Myocyte (in vitro differentiated cells): ENCODE measurements around the gene INPP1. TPM values are rescaled to one million over a fixed set of nuclear protein-coding genes. Genes with fewer than 3 reads are reported as not detected.
"Not testable (repeated sequence)": the region's sequence is repeated elsewhere in the genome, so short reads cannot be mapped to it uniquely, and the experiment has no call there.

ENCODE experiments used
- DNase-seq: peaks from one replicate; pipeline ENCODE4 v3.0.0-alpha.2; 2012; ENCODE audit warnings: low read depth
- polyA plus RNA-seq: library from polyadenylated mRNA; unstranded; fragments of >200 nt; gene quantifications from one replicate; pipeline ENCODE4 v1.2.1, GENCODE V29; 2012; ENCODE audit warnings: missing spikeins
- total RNA-seq: library from RNA; depleted of rRNA; stranded (reverse); fragments of >200 nt; gene quantifications from 2 replicates; pipeline ENCODE4 v1.2.3, GENCODE V29; 2014

The INPP1 gene, protein sequence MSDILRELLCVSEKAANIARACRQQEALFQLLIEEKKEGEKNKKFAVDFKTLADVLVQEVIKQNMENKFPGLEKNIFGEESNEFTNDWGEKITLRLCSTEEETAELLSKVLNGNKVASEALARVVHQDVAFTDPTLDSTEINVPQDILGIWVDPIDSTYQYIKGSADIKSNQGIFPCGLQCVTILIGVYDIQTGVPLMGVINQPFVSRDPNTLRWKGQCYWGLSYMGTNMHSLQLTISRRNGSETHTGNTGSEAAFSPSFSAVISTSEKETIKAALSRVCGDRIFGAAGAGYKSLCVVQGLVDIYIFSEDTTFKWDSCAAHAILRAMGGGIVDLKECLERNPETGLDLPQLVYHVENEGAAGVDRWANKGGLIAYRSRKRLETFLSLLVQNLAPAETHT
- total RNA-seq: 18.7 and 19.6 TPM in 2 replicates
- polyA plus RNA-seq: 22.5 TPM

DNA sequence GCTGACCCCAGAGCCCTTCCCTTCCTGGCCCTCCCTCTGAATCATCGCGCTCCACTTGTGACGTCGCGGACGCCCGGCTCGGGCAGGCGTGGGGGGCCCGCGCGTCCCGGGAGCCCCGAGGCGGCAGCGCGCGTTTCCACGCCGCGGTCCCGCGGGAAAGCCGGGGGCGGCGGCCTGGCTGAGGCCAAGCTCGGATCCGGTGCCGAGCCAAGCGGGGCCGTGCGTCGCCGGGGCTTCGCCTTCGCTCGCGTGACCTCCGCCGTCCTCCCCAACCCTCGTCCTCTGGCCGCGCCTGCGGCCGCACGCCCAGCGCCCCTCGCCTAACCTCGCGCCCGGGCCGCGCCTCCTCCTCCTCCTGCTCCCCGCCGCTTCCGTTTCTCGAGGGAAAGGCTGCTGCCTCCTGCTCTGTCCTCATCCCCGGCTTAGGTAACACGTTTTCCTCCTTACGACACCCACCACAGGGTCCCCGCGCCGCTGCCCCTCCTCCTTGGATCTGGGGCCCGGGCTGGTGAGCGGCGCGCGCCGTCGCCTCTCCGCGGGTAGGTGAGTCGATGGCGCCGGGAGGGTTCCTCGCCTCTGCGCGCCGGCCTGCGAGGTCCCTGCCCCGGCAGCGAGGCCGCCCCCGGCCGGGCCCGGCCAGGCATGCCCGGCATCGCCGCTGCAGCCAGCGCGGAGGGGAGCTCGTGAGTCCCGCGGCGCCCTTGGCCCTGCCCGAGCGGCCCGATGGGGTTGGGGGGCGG, at the start of gene INPP1:
TSS of gene INPP1 (plus strand) at position 54 of the 740 bp plus-strand sequence. CDS start 16,514 bp downstream, outside the sequence.
- DNase-seq: peak; percentile 62

DNA sequence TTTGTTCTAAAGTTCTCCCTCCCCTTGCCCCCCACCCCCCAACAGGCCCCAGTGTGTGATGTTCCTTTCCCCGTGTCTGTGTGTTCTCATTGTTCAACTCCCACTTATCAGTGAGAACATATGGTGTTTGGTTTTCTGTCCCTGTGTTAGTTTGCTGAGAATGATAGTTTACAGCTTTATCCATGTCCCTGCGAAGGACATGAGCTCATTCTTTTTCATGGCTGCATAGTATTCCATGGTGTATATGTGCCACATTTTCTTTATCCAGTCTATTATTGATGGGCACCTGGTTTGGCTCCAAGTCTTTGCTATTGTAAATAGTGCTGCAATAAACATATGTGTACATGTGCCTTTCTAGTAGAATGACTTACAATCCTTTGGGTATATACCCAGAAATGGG, 45.5 kb upstream of the INPP1 start:
- not testable (repeated sequence) for DNase-seq

DNA sequence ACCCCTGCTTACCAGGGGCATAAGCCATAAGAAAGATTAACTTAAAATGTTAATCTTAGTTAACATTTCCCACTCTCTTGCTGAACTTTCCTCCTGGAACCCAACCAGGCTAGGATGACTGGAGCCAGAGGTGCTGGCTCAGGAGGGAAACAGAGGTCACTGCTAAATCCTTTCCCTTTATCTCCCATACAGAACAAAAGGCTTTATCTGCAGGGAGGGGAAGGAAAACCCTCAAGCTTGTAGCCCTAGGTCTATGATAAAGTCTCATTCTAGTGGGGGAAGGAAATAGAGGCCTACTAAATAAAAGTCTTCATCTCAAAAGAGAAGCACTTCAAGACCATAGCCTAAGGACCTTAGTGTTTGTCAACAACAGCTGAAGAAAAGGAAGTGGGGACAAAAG, 42.4 kb upstream of the INPP1 start:
- DNase-seq: no peak

DNA sequence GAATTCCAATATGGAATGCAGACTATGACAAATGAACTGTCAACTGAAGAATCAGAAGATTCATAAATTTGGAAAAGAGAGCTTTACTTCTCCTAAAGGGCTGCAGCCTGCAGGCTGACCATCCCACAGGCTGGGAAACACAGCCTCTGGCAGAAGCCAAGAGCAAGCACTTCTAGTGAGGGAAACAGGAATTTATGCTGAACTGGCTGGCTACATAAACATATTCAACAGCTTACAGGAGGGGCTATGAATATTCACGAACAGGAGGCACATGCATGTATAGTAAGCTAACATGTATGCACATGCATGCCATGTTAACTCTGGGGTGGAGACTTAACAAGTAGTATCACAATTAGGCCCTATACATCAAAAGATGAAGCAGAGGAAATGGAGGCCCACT, 41.3 kb upstream of the INPP1 start:
- DNase-seq: no peak

DNA sequence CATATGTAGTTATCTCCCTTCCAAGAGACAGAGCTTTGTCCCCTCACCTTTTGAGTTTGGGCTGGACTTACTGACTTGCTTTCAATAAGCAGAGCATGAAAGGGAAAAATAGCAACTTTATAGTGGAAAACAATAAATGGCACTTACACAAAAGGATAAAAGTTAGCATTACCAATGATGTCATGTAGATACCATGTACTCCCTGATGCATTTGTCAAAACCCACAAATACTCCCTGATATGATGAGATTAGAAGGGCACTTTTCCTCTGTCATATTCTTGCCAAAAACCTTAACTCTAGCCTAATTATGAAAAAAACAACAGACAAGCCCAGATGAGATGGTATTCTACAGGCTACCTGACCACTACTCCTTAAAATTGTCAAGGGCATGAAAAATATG, 39.7 kb upstream of the INPP1 start:
- DNase-seq: no peak

DNA sequence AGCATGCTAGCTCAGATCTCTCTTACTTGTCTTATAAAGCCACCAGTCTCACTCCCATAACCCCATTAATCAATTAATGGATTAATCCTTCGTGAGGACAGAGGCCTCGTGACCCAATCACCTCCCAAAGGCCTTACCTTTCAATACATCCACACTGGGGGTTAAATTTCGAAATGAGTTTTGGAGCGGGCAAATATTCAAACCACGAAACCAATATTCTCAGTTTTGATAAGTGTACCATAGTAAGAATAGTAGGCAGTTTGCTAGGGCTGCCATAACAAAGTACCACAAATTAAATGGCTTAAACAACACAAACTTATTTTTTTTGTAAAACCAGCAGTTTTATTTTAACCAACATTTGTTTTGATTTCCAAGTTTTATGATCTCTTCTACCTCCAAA, 39.0 kb upstream of the INPP1 start:
- DNase-seq: no peak

DNA sequence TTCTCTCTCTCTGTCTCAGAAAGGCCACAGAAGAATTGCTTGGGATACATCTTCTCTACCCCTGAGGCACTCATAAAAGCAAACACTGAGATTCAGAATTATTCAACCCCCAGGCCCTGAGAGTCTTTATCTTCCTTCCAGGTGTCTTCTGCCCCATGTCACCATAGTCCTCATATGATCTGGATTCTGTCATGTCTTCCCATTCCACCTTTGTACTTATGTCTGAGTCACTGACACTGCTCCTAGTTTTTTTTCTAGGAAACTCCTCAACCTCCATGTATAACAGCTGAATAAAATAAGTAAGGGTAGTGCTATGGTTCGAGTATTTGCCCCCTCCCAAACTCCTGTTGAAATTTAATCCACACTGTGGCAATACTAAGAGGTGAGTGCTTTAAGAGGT, 35.4 kb upstream of the INPP1 start:
- no peak for DNase-seq

DNA sequence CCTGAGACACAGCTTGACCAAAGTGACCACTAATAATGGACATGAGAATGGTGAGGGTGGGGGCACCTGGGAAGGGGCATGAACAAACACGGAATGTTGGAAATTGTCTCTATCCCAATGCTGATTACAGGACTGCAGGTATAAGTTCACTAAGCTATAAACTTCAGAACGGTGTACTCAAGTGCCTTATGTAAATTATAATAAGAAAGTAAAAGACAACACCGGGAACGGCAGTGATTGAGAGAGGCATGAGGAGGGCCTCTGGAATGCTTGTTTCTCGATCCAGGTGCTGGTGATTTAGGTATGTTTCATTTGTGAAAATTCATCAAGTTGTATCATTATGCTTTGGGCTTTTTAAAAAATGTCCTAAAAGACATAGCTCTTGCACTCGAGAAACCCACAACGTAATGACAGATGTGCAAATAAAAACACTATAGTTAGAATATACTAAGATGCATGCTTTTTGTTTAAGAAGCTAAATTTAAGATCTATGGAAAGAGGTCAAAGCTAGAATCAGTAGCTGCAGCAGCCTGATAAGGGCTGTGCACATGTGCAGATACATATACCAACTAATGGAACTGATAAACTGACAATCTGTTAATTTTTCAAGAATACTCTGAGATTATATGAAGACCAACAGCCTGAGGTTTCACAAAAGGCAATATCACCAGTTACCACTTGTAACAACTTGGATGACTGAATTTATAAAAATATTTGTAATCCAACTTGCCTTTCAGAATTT, 31.3 kb upstream of the INPP1 start:
- no peak for DNase-seq

DNA sequence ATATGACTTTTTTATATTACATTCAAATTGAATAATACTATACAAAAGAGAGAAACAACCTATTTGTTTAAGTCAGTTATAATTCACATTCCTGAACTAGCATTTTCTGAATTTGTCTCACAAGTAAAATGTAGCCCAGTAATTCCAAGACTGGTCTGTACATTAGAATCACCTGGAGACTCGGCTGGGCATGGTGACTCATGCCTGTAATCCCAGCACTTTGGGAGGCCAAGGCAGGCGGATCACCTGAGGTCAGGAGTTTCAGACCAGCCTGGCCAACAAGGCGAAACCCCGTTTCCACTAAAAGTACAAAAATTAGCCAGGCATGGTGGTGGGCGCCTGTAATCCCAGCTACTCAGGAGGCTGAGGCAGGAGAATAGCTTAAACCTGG, 30.8 kb upstream of the INPP1 start:
- DNase-seq: not testable (repeated sequence)

DNA sequence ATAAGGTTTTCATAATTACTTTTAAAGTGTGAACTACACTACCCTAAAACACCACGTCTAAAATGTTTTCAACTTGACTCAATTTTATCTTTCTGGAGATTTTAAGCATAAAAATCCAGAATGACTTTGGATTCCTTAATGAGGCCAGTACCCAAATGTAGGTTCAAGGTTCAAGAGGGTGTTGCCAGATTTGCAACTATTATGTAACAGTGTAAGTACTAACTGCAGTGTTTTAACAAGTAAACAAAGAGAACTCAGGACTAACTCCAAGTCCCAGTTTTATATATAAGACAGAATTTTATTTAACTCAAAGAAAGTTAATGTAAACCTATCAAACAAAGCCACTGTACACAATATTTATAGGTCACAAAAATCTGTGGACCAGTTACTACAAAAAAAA, 29.5 kb upstream of the INPP1 start:
- DNase-seq: no peak

DNA sequence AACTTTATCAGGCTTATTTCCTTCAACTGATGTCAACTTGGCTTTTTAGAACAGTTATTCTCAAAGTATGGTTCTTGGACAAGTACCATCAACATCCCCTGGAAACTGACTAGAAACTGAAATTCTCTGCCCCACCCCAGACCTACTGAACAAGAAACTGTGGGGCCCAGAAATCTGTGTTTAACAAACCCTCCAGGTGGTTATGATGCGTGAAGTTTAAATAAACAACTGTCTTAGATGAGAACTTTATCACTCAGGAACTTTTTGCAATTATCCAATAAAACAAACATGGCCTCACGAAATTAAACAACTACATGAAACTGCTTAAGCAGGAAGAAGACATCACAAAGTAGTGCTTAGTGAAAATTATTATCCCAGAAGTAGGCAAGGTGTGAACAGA, 28.1 kb upstream of the INPP1 start:
- no peak for DNase-seq

DNA sequence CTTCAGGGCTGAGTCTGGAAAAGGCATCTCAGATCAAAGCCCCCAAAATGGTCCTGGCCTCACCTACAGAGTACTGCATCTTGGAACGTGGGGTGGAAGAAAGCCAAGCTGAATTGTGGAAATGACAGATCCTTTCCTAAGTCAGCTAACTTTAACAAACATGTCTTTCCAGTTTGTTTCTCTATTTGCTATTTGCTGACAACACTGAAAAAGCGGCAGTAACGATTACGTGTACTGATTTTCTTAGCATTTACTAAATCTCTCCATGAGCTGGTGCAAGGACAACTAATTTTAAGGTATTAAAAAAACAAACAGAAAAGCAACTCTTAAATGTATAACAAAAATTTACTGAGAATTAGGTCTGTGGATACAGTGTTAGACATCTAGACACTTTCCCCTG, 24.9 kb upstream of the INPP1 start:
- no peak for DNase-seq

DNA sequence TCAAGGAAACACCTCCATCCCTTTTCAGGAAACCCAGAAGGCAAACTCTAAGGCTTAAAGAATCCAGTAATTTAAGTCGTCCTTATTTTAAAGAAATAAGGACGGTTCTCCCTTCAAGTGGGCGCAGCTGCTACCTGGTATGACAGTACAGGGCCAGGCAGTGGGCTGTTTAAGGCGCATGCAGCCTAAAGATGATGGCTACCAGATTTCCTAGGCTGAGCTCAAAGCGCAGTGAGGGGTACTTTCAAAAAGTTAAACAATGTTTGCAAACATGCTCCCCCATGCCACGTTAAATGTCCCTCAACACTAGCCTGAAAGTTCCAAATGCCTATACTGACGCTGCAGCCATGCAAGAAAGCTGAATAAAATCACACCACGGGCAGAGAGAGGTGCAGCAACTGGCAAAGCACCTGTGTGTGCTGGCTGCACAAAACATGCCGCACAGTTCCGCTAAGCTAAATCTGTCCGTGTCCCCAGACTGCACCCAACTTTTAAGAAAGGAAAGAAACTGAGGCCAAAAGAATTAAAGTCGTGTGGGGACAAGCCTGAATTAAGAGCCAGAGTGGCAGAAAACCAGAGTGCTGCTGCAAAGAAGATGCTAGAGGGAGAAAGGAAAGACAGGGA, 24.3 kb upstream of the INPP1 start:
- no peak for DNase-seq

DNA sequence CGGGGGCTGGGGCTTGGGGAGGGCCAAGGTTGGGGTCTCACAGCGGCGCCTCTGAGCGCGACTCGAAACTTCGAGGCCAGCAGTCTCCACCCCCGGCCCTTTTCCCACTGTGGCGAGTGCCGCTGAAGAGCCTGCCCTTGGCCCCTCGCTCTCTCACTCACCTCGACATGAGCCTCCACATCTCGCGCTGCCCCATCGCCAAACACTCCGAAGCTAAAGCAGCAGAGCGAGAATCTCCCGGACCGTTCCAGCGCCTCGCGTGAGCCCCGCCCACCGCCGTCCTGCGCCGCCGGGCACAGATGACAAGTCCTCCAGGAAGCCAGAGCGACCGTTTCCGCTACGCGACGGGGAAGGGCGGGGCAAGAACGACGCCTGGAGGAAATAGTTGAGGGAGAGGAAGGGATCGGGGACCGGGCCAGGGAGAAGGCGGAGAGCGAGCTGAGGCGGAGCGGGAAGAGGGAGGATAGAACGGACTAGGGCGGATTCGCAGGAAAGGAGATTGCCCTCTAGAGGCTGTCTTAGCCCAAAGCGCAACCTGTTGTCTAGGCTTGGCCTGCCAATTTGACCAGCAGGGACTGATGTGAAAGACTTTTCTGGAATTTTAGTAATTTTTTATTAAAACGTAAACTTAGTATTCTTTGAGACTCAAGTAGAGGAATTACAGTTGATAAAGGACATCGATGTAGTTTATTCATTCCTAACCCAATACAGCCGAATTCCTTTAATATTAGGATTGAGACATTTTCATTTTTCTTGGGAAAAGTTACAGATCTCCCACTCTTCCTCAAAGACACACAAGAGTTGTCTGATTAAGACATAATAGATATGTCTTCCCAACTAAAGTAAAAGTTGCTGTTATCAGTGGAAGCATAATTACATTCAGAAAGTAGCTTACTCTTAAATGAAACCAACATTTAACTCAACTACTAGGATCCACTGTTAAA, 23.6 kb upstream of the INPP1 start, which contains the start of gene HIBCH:
TSS of gene HIBCH (minus strand) at position 272 of the 944 bp plus-strand sequence. CDS start at position 196, 76 bp downstream.
- peak; percentile 100 for DNase-seq

DNA sequence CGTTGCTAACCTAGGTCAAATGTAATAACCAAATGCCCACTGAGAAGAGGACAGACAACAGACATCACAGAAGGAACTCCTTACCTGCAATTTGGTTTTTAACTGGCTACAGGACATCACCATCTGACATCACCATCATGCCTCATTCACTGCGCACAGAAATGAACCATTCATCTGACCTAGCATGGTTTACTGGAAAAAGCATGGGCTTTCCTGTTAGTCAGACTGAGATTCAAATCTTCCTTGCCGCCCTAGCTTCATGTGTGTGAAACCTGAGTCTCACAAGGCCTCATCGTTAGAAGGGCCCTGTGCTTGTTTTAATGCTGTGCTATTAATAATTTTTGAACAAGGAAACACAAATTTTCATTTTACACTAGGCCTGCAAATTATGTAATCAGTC, 22.7 kb upstream of the INPP1 start:
- no peak for DNase-seq

DNA sequence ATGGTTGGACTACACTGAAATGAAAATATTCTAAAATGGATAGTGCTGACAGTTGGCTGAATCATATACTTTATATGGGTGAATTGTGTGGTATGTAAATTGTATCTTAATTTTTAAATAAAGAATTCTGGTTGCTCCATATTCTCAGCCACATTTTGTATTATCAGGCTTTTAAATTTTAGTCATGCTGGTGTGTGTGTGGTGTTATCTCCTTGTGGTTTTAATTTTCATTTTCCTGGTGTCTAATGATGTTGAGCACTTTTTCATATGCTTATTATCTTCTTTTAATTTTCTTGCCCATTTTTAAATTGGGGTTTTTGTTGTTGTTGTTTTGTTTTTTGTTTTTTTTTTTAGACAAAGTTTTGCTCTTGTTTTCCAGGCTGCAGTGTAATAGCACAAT, 20.0 kb upstream of the INPP1 start:
- no peak for DNase-seq

DNA sequence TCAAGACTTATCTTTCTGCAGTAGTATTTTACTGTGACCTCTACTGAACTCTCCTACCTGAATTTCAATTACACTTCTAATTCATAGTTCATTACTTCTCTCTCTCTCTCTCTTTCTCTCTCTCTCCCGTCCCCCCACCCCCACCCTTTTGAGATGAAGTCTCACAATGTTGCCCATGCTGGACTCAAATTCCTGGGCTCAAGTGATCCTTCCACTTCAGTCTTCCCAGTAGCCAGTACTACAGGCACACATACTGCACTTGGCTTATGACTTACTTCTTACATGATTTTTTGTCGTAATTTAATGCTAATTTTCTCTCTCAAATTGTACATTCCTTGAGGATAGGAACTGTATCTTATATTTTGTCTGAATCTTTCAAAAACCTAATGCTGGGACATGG, 17.8 kb upstream of the INPP1 start:
- DNase-seq: no peak

DNA sequence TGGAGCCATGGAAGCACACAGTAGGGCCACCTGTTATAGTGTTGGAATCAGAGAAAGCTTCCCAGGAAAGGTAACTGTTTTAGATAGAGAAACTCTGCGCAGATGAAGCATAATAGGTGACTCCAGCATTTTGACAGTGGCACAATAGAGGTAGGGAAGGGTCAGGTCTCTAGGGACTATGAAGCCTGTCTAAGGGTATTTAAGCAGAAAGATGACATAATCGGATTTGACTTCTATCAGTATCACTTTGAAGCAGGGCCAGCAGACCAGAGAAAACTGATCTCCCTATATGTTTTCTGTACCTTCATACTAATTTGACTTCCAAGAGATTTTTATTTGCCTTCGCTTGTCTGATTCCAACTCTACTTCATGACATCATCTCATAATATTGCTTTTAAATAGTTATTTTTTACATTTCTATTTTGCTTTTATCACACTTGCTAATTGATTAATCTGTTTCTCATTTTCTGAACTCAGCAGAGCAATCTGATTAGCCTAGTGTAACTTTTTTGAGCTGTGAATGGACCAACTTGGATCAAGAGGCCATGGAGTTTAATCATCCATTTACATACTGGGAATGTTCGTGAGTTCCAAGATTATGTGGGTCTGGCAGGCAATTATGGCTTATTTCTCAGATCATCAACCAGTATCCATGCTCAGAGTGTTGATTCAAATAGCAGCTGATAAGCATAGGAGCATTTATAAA, 15.4 kb upstream of the INPP1 start:
- DNase-seq: no peak

DNA sequence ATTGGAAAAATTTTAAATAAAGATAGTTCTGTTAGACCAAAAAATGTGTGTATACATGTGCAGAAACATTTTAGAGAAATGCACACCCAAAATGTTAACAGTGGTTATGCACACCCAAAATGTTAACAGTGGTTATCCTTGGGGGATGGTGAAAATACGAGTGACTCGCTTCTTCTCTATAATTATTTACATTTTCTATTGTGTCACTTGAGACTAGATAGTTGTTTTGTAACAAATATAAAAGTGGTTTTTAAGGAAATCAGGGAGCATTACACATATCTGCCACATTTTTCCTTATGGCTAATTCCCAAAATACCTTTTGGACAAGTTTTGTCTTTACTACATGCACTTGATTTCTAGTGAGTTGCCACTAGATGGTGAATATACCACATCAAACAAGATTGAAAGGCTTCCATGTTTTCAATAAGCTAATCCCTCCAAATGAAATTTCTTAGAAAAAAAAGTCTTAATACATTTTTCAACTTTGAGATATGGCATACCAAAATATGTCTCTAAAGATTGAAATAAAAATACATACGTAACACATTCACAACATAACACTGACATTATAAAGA, 14.7 kb upstream of the INPP1 start:
- DNase-seq: no peak
